CD4-positive, alpha-beta T cell treated with Interleukin-6 at 100 ng/mL for 8 hours (primary cell): Measurements from ENCODE around the gene PCSK2.

Experiments used
- DNase-seq: peaks from one replicate; pipeline ENCODE4 v3.0.0-alpha.2; 2020; ENCODE audit warnings: mixed read lengths, low spot score

Gene PCSK2

GRCh38 chr20:17262786-17263185, 35.9 kb downstream of the PCSK2 start:
- no peak for DNase-seq

- DNase-seq: no peak
These were observed 46.9 kb downstream of the PCSK2 start for GRCh38 chr20:17273717-17274116.

GRCh38 chr20:17276101-17276500, 49.3 kb downstream of the PCSK2 start:
- no peak for DNase-seq

- no peak for DNase-seq
These were observed 54.6 kb downstream of the PCSK2 start for GRCh38 chr20:17281478-17281877.

GRCh38 chr20:17282501-17282900, 55.7 kb downstream of the PCSK2 start:
- no peak for DNase-seq

GRCh38 chr20:17287503-17287902, 60.7 kb downstream of the PCSK2 start:
- no peak for DNase-seq

GRCh38 chr20:17287998-17288397, 61.2 kb downstream of the PCSK2 start:
- DNase-seq: no peak

GRCh38 chr20:17295151-17295726, 68.4 kb downstream of the PCSK2 start:
- no peak for DNase-seq

- DNase-seq: no peak
These were observed 69.2 kb downstream of the PCSK2 start for GRCh38 chr20:17295991-17296390.

GRCh38 chr20:17298171-17298570, 71.3 kb downstream of the PCSK2 start:
- no peak for DNase-seq

- DNase-seq: no peak
These were observed 71.9 kb downstream of the PCSK2 start for GRCh38 chr20:17298751-17299150.

- DNase-seq: no peak
These were observed 73.3 kb downstream of the PCSK2 start for GRCh38 chr20:17300113-17300512.

- no peak for DNase-seq
These were observed 77.9 kb downstream of the PCSK2 start for GRCh38 chr20:17304774-17305173.

GRCh38 chr20:17306427-17306826, 79.6 kb downstream of the PCSK2 start:
- no peak for DNase-seq

- DNase-seq: no peak
These were observed 87.4 kb downstream of the PCSK2 start for GRCh38 chr20:17314264-17314663.

GRCh38 chr20:17315407-17316231, 88.8 kb downstream of the PCSK2 start:
- no peak for DNase-seq

GRCh38 chr20:17316316-17317038, 89.6 kb downstream of the PCSK2 start:
- DNase-seq: no peak

- DNase-seq: no peak
These were observed 90.5 kb downstream of the PCSK2 start for GRCh38 chr20:17317341-17317740.

GRCh38 chr20:17320456-17320855, 93.6 kb downstream of the PCSK2 start:
- no peak for DNase-seq

GRCh38 chr20:17326096-17326495, 99.3 kb downstream of the PCSK2 start:
- DNase-seq: no peak

- DNase-seq: no peak
These were observed 100.6 kb downstream of the PCSK2 start for GRCh38 chr20:17327185-17328148.

- no peak for DNase-seq
These were observed 108.1 kb downstream of the PCSK2 start for GRCh38 chr20:17334932-17335331.
